SHP77 (cell line): ENCODE measurements around the gene PUM1.

Source experiments
- DNase-seq, 2 experiments: peaks; one replicate each; lab custom pipeline; 2025; lab: John Stamatoyannopoulos, UW

The PUM1 gene

GRCh38 chr1:30892671-30893073 lies 172.8 kb downstream of the PUM1 start:
- no peak for DNase-seq

DNA sequence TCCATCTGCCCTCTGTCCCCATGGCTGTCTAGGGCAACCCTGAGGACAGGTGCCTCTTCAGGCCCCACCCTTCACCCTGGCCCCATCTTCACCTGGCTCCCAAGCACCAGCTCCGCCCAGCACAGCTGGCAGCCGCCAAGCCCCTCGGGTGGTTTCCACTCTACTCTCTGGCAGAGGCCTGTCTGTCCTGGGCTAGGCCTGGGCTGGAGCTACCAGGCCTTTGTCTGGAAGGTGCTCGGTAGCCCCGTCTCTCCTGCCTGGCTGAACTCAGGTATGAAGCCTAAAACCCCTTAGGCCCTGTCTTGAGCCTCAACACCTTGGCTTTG lies 174.3 kb downstream of the PUM1 start:
- no peak for DNase-seq

DNA sequence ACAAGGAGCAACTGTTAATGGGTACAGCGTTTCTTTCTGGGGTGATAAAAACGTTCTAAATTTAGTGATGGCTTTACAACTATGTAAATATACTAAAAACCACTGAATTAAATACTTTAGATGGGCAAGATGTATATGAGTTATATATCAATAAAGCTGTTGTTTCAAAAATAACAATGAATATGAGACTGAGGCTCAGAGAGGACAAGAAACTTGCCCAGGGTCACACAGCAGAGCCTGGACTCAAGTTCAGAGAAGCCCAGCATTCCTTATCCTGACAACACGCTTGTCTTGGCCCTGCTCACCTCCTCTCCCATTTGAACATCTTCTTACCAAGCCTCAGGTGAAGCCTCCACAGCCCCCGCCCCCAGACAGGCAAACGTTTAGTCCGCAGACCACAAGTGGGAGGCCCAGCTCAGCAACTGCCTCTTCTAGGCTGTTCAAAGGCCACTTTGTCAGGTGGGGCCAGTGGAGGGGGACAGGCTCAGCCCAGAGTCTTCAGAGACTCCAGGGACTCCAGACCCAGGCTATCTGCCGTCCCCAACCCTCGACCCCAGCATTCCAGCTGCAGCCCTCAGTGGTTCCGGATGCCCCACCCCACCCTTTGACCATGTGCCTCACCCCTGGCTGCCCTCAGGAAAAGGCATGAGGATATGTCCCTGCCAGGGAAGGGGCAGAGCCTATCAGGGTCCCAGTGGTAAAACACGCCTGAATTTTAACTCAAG lies 174.9 kb downstream of the PUM1 start:
- no peak for DNase-seq

GRCh38 chr1:30889511-30889910 lies 176.0 kb downstream of the PUM1 start:
- DNase-seq, result no peak

DNA sequence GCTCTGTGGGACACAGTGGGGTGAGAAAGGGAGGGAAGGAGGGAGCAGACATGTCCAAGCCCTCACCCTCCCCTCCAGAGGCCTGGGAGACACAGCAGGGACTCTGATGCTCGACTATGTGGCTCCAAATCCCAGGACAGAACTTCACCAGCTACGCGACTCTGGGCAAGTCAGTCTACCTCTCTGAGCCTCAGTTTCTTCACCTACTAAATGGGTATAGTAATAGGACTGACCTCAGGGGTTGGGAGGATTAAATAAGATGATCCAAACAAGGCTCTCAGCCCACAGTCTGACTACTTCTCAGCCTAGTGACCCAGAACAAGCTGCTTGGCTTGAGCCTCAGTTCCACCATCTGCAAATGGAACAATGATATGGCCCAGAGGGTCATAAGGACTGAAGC lies 176.5 kb downstream of the PUM1 start:
- no peak for DNase-seq

DNA sequence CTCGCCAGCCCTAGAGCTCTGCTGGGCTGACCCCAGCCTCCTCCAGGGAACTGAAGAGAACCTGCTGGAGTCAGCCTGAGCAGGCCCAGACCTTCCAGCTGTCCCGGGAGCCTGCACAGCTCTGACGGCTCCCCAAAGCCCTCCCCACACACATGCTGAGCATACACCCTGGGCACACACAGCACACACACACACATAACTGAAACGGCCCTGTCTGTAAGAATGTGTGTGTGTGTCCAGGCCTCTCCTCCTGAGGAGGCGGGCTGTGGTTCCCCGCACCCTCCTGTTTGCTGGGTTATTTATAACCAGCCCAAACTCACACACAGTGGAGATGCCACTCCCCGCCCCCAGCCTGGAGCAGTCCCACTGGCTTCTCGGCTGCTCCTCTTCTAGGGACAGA lies 177.1 kb downstream of the PUM1 start:
- DNase-seq, result peak in 1 of 2 experiments; percentile 20

DNA sequence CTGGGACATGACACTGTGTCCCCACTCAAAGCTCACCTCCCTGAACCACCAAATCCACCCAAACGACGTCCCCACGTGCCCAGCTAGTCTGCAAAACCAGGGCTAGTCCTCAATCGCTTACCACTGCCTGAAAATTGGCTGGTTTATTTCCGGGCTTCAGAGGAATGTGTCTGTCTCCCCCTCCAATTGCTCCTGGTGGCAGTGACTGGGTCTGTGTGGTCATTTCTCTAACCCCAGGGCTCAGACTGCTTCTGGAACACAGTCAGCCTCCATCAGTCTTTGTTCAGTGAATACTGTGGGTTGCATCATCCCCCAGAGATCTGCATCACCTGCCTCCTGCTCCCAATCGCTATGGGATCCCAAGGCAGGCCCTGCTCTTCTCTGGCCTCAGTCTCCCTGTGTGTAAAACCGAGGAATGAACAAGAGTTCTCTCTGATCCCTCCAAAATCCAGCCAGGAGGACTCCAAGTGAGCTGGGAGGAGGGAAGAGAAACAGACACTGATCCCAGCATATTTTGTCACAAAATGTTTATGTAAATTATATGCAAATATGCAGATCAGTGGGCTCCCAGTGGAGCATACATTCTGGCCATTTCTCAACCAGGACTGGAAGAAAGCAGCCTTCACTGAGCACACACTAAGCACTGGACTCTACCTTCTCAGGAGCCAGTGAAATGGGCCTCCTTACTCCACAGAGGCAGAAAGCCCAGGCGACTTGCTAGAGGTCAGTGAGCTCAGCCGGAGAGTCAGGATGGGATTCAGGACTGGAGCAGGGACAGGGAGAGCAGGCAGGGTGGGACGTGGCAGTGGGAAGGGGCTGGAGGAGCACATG lies 177.8 kb downstream of the PUM1 start:
- DNase-seq, result peak; percentile 34 to 49

GRCh38 chr1:30886710-30887428 lies 178.6 kb downstream of the PUM1 start:
- DNase-seq, result peak in 1 of 2 experiments; percentile 45

DNA sequence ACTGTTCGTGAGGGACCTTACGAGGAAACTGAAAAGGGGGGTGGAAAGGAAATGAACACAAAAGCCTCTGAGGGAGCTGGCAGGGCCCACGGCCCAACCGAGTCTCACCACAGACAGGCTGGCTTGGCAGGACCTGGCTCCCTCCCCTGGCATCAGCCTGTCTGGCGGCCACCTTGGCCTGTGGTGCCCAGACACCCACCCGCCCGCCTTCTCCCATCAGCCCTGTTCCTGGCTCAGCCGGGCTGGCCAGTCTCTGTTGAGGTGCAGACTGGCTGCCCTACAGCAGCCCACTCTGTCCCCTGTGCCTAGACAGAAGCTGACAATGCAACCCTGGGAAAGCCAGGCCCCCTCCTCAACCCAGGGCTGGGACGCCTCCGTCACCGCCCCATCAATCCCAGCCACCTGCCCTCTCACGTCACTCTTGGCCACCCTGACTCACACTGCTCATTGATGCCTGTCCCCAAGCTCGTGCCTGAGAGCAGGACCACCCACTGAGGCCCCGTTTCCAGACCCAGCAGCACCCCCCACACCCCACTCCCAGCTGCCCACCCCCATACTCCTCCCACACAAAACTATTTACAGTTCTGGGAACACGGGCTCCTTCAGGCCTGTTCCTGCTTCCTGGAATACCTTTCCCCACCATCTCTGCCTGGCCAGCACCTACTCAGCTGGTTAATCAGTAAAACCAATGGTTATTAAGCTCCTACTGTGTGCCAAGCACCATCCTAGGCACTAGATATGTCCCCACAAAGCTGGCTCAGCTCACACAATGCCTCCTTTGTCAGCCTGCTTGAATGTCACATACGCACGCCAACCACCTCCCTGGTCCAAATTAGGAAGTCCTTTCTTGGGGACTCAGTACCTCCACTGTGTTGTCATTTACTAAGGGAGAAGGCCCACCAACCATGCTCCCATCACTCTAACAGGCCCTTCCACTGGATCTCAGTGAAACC lies 179.7 kb downstream of the PUM1 start:
- DNase-seq, result peak; percentile 23 to 40

- no peak for DNase-seq
Measured at GRCh38 chr1:30884723-30885122, 180.8 kb downstream of the PUM1 start.

DNA sequence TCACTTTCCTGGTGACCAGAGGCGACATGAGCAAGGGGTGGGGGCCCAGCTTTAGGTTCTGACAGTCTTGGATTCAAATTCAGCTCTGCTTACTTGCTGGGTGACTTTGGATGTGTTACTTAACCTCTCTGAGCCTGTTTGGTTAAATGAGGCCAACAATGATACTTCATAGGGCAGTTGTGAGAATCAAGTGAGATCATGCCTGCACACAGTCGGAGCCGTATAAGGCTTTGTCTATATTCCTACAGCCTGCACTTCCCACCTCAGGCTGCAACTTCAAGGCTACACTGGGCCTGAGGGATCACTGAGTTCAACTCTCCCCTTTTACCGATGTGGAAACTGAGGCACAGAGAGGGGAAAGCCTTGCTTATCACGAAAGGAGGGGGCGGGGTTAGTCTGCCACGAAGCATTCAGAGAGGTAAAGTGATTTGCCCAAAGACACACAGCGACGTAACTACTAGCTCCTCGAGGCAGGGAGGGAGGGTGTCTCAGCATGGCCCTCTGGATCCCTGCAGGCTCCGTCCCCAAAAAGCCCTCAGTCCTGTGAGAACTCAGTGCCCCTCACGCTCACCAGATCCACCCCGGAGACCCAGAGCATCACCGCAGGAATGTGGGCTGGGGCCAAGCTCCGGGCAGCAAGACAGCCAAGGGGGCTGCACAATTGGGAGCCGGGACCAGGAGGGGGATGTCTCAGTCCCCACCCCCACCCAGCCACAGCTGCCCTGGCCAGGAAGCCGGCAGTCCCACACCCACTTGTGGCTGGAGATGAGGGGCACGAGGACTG lies 181.9 kb downstream of the PUM1 start:
- no peak for DNase-seq

DNA sequence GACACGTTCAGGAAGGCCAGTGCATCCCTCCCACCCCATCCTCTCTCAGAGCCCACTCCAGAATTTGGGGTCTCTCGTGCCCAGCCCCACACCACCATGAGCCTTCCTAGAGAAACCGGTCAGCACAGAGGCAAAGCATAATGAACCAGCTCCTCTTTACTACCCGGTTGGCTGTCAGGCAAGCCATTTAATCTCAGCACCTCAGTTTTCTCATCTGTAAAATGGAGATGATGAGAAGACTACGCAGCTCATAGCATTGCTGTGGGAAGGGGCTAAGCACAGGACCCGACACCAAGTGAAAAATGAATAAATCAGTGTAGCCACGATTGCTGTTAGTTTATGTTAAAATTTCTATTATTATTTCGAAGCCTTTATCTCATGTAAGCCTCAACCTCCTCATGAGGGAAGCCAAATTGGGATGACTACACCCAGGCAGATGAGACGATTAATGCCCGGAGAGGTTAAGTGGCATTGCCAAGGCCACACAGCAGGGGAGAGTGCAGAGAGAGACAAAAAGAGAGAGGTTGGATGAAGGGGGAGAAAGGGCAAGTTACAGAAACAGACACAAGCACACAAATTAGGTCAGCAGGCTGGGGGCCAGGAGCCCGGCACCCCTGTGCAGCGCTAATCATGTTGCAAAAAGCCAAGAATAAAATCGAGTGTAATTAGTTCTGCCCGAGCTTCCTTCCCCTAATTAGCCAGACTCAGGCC lies 182.7 kb downstream of the PUM1 start:
- no peak for DNase-seq
